Stimulated activated CD4-positive, alpha-beta T cell treated with anti-CD3 and anti-CD28 coated beads, Interleukin-1b, Interleukin-23, amount 100 ng/mL, for 1 hour (primary cell): Measurements from ENCODE around the gene SLC7A4.
"Not testable (repeated sequence)": the region's sequence is repeated elsewhere in the genome, so short reads cannot be mapped to it uniquely, and the experiment has no call there.

Experiments
- DNase-seq, 2 donors: peaks; one replicate each; pipeline ENCODE4 v3.0.0-alpha.2; 2020; ENCODE audit warnings: low read depth in 2 of 2

SLC7A4 gene, protein sequence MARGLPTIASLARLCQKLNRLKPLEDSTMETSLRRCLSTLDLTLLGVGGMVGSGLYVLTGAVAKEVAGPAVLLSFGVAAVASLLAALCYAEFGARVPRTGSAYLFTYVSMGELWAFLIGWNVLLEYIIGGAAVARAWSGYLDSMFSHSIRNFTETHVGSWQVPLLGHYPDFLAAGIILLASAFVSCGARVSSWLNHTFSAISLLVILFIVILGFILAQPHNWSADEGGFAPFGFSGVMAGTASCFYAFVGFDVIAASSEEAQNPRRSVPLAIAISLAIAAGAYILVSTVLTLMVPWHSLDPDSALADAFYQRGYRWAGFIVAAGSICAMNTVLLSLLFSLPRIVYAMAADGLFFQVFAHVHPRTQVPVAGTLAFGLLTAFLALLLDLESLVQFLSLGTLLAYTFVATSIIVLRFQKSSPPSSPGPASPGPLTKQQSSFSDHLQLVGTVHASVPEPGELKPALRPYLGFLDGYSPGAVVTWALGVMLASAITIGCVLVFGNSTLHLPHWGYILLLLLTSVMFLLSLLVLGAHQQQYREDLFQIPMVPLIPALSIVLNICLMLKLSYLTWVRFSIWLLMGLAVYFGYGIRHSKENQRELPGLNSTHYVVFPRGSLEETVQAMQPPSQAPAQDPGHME

DNA sequence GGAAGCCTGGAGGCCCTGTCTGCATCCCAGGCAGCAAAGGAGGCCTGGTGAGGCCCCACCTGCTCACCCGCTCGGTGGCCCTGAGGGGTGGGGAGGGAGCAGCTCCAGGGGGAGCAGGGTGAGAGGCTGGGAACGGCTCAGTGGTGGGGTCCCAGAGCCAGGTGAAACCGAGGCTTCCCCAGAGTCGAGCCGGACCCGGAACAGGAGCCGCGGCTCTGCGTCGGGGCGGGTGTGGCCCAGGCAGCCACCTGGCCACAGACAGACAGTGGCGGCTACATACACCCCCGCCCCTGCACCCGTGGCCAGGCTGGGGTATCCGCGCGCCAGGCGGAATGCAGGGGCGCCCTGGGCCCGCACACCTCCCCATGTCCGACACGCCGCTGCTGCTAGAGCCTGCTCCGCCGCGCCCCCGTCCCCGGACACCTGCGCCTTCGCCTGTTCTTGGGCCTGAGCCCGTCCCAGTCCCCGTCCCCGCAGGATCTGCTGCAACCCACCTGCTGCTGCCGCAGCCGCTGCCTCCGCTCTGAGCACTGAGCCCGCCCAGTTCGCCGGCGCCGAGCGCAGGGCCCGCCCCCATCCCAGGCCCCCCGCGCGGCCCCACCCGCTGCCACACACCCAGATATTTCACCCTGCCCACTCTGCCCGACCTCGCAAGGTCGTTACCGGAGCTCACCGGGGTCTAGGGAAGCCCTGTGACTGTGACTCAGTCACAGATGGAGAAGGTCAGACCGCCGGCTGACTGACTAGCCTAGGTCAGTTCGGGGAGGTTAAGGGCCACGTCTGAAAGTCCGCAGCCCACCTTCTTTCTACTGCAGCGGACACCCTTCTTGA lies at the start of gene SLC7A4:
SLC7A4 (minus strand) TSS at position 525 of the 831 bp plus-strand sequence. CDS start 749 bp downstream, outside the sequence.
- DNase-seq, result no peak

DNA sequence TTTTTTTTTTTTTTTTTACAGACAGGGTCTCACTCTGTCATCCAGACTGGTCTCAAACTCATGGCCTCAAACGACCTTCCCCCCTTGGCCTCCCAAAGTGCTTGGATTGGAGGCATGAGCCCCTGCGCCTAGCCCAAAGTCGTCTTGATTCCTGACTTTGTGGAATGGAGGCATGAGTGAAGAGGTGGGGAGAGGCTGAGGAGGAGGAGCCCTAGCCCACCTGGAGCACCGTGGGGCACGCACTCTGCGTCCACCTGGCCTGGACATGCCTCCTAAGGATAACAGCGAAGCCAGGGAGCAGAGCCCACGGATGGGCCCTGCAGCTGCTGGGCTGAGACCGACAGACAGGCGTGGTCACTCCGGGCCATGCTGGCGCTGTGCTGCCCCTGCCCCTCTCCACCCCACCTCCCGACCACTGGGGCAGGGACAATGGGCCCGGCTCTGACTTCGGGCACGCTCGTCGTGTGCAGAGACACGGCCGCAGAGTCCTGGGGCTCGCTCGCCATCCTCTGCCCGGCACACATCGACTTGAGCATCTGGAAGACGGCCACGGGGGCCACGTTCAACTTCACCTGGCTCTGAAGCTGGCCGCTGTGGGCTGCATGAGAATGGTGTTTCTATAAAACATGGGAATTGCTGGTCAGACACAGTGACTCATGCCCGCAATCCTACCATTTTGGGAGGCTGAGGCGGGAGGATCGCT lies 48.2 kb upstream of the SLC7A4 start:
- DNase-seq, result no peak

DNA sequence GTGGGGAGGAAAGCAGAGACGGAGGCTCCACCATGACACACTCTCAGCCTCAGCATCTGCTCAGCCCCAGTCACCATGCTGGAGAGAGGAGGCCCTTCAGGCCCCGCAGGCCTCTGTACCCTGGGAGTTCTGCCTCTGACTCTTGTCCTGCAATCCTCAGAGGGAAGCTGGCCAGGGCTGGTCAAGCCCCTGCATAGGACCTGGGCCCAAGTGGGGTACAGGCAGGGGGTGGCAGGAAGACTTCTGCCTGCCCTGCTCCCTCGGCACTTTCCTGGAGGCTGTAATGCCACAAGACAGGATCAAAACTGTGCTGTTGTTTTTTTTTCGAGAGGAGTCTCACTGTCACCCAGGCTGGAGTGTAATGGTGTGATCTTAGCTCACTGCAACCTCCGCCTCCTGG lies 47.1 kb upstream of the SLC7A4 start:
- DNase-seq, result no peak

DNA sequence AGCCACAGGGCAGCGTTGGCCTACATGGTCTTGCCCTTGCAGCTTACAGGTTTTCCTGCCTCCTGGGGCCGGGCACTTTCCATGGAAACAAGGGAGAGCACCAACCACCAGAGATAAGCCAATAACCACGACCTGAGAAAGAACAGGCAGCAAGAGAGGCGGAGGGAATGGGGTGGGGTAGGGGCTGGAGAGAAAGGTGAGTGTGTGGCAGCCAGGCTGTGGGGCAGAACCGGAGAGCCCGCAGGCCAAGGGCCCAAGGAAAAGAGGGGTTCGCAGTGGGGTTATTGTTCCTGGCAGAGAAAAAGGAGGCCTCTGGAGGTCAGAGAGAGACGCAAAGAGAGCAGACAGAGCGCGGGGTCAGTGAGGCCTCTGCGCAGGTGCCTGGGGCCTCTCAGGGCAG lies 46.6 kb upstream of the SLC7A4 start:
- DNase-seq, result no peak

DNA sequence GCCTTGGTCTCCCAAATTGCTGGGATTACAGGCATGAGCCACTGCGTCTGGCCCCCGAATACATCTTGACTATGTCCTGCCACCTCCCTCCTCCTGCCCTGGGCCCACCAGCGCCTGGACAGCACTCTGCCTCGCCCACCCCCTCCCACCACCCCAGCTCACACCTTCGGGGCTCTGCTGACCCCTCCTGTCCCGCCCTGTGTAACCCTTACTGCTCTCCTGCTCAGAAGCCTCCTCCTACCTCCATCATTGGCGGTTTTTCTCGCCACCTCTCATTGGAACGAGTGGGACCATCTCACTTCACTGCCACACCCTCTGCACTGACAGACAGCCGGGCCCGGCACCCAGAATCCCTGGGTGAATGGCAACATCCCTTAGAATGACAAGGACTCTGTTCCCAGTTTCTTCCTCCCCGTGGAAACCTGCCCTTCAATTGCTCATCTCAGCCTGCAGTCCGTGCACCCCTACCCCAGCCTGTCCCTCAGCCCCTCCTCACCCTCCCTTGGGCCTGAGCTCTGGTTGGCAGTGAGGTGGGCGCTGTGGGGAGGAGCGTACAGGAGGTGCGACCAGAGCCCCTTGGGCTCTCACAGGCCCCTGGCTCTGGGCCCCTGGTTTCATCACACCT lies 45.6 kb upstream of the SLC7A4 start:
- no peak for DNase-seq

DNA sequence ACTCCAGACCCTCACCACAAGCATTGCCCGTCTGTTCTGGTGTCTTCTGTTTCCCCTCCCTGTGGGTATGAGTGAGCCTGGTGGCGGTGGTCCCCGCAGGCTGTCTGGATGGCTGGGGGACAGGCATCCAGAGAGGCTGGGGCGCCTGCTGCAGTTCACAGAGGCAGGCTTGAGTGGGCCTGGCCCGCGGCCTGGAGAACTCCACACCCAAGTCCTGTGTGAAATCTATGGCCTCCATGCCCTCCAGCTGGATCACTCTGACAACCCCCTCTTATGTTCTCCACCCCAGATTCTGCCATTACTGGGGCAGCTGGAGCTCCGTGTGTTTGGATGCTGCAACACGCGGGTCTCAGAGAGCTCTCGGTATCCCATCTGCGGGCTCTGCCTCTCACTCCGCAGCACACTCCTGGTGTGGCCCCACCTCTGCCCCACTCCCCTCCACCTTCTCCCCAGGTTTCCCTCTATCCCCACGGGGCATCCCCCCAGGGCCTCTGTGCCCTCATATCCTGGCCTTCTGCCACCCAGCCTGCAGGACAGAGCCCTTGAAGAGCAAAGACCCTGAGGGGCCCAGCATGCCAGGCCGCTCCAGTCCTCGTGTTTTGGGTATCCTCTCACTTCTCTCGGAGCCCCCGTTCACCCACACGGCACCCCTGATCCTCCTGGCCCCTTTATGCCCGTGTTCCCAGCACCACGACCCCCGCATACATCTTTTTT lies 44.7 kb upstream of the SLC7A4 start:
- DNase-seq, result no peak

DNA sequence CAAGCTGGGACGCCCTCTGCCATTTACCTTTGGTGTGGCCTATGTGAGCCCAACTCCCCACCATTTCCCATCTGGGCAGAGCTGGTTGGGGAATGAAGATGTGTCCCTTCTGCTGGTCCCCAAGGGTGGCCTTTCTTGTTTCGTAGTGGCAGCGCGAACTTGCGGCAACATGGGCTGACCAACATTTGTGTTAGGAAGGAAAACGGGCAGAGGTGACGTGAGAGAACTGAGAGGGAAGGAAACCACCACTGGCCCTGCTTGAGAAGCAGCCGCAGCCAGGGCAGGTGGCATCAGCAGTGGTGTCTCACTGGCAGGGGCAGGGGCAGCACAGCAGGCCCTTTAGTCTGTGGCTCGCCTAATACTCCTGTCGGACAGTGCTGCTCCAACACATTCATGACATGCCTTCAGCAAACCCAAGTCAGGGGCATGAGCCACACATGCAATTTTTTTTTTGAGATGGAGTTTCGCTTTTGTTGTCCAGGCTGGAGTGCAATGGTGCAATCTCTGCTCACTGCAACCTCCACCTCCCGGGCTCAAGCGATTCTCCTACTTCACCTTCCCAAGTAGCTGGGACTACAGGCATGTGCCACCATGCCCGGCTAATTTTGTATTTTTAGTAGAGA lies 43.3 kb upstream of the SLC7A4 start:
- DNase-seq, result no peak

DNA sequence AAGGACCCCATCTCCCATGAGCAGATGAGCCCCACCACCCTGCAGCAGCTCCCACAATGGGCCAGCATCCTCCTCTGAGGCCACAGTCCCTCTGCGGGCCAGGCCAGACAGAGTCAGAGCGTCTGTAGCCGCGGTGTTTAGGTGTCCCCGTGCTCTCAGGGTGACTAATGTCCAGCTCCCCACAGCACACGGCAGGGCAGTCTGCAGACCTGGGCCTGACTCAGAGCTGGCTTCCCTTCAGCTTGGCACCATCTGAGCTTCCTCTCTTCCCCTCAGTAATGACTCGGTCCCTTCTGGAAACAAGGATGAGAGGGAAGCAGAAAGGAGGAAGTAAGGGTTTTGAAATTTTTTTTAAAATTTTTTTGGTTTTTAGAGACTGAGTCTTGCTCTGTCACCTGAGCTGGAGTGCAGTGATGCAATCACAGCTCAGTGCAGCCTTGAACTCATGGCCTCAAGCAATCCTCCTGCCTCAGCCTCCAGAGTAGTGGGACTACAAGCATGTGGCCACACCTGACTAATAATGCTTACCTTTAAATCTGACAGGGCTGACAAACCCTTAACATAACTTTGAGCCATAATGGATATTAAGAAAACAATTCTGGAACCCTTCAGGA lies 41.8 kb upstream of the SLC7A4 start:
- no peak for DNase-seq

DNA sequence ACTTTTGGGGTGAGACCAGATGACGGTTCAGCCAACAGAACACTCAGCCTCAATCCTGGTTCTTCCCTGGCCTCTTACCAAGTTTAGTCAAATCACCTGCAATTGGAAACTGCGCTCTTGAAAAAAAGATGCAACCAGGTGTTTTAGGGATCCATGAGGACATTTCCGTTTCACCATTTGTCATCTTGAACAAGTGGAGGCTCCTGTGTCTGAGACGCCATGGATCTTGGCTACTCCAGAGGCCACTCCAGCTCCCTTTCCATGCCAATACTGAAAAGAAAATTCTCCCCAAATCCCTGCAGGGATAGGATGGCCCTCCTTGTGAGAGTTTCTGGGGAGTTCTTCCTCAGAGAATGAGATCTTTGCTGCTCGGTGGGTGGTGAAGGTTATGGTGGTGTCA lies 41.1 kb upstream of the SLC7A4 start:
- no peak for DNase-seq

DNA sequence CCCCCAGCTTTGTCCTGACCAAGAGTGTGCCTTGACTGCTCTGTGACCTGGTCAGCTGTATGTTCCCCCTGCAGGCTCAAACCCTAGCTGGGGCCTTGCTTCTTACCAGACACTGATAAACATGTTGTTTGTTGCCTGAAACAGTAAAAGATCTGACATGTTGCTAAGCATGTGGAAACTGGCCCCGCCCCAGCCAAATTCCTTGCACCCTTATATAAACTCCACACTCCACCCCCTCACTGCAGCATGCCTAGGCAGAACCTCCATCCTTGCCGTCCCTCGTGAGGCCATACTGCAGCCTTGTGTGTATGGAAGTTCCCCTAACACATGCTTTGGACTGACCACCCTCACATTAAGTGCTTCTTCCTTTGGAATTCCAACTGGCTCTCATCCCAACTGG lies 40.7 kb upstream of the SLC7A4 start:
- no peak for DNase-seq

DNA sequence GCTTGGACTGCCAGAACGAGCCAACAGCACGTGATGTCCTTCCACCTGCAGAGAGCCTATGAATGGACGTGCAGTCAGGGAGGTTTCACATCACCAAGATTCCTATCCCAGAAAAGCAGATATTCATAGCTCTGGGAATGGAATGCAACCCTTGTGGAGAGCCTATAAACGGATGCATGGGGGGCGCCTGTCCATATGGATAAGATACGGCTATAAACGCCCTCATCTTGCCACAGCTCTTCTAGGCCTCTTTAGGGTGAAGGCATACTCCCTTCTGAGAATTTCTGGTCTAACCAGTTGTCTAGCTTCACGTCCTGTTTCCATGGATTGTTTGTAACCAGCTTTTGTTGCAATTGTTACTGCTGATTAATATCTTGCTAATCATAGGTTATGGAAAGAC lies 39.4 kb upstream of the SLC7A4 start:
- not testable (repeated sequence) for DNase-seq

DNA sequence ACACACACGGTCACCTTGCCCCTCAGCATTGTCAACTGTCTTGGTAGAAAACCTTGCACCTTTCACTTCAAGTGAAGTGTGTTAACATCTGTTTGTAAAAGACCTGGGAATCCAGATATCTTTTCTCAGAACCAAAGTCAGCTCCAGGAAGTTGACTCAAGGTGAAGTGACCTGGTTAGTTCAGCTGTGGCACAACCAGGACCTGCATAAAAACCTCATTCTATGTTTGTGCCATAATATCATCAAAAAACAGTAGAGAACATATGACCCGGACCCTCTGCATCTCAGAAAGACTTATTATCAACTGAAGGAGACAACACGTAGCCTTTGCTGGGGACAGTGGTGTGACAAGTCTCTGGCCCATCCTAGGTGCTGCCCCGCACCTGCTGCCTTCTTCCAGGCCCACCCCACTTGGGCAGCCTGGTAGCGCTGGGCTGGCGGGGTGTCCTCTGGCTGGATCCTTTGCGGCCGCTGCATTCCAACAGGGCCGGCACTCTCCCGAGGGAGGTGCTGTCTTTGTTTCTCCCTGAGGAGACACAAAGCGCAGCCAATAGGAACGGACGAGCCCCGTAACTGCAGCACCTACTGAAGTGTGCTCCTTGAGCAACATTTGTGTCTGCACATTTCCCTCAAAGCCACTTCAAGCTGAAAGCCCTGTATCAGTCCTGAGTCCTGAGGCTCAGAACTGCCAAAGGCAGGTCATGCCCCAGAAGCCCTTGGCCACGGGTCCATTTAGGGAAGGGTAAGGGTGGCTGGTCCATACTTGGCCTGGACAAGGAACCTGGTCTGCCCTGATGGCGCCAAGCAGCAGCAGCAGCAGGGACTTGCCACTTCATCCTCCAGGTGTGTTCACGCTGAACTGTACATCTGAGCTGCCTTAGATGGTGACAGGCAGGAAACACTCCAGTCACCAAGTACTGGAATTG lies 38.6 kb upstream of the SLC7A4 start:
- DNase-seq, result no peak

DNA sequence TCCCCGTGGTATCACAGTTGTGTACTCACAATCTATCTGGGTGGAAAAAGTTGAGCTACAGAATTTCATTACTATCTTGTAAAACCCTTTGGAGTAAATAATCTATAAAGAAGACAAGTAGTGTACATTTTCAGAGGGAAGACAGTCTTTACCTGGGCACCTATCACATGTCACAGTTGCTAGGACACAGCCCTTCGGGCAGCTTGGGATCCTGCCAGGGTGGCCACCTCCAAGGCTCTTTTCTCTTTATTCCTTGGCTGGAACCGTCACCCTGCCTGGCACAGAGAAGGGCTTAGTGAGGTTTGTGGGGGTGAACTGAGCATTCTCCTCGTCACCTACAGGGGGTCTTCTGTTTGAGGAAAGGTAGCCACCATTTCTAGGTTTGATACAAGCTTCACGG lies 37.0 kb upstream of the SLC7A4 start:
- DNase-seq, result no peak

DNA sequence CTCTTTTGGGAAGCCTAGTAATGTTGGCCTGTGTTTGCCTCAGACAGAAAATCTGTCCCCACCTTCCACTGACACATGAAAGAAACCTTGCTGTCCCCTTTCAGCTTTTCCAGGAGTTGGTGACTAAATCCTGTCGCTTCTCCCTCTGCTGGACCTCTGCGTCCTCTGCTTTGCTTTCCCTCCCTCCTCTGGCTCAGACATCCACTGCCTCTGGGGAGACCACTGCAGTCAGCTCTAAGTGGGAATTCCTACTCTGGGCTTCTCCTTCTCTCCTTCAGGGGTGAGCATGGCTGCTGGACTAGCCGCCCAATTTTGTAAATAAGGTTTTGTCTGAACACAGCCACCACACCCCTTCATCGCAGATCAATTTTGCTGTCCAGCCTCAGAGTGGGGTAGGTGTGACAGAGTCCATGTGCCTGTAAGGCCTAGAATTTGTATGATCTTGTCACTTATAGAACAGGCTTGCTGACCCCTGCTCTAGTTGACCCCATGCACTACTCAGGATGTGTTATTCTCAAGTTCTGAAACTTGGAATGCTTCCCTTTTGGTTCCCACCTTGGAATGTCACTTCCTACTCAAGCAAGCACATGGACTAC lies 36.4 kb upstream of the SLC7A4 start:
- DNase-seq, result no peak

DNA sequence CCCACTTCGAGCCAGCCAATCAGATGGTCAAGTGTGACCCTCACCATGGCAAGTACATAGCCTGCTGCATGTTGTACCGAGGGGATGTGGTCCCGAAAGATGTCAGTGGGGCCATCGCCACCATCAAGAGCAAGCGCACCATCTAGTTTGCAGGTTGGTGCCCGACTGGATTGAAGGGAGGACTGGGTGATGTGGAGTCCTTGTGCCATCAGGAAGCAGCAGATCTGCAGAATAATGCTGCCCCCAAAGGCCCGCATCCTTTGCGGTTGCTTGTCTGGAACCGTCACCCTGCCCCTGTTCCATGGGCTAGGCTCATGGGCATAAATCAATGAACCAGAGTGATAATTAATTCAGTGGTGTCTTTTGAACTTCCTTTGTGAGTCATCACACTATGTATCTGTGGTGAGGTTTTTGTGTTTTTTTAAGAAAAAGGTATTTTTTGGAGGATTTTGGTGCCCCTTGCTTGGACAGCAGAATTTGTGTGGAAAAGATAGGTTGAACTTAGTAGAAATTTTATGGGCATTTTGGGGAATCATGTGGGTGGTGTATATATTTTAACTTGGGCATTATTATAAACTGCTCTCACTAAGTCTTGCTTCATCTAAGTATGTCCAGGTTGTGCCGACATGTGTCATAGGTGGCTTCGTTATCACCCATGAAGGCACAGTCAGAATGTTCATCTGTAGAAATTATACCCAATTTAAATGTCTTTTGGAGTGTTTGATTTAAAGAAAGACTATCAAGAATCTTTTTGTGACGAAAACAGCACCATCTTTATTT lies 35.7 kb upstream of the SLC7A4 start:
- no peak for DNase-seq

DNA sequence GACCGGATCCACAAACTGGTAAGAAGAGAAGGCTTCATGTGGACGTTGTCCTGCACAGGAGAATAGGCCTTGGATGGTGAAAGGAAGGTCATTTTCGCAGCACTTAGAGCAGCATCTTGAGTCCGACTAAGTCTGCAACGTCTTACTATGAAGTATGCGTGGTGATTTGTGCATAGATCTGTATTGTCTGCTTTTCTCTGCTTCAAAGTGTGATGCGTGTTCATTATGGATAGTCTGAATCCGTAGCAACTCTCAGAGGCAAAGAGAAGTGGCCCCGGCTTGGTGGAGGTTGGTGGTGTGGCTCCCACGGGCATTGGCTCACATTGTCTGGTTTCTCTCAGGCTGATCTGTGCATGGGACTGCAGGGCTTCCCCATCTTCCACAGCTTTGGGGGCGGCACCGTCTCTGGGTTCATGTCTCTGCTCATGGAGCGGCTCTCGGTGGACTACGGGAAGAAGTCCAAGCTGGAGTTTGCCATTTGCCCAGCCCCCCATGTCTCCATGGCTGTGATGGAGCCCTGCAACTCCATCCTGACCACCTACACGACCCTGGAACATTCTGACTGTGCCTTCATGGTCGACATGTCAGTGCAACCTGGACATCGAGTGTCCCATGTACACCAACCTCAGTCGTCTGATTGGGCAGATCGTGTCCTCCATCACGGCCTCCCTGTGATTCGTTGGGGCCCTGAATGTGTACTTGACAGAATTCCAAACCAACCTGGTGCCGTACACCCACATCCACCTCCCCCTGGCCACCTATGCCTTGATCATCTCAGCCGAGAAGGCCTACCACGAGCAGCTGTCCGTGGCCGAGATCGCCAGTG lies 34.9 kb upstream of the SLC7A4 start:
- DNase-seq, result no peak
